Epithelial cell of proximal tubule (primary cell): ENCODE results near the gene DPP8. TPM values are rescaled to one million over a fixed set of nuclear protein-coding genes. Genes with fewer than 3 reads are reported as not detected.
A peak's percentile ranks its signal among the peaks of the same experiment; 100 is the strongest.

Experiments used
- DNase-seq: peaks from one replicate; pipeline ENCODE4 v3.0.0-alpha.2; 2011; ENCODE audit warnings: low read depth
- H3K4me3 ChIP-seq: 2 replicates; pipeline ENCODE4 v1.5.1; 2011; ENCODE audit warnings: low read depth, mild to moderate bottlenecking, low read length
- total RNA-seq: library from RNA; depleted of rRNA; stranded (reverse); fragments of >200 nt; gene quantifications from 2 replicates; pipeline ENCODE4 v1.2.3, GENCODE V29; 2015
- TF ChIP-seq, protein P1 (sequence below): conservative IDR thresholded peaks from 2 replicates; pipeline ENCODE4 v1.5.1; 2012; ENCODE audit warnings: low read depth, mild to moderate bottlenecking, low read length

The DPP8 gene
- total RNA-seq, 1 donor from 2014 or later = 25.7 TPM

- DNase-seq = no peak
- H3K4me3 ChIP-seq = no peak overlapping the region
- TF ChIP-seq, protein P1, sequence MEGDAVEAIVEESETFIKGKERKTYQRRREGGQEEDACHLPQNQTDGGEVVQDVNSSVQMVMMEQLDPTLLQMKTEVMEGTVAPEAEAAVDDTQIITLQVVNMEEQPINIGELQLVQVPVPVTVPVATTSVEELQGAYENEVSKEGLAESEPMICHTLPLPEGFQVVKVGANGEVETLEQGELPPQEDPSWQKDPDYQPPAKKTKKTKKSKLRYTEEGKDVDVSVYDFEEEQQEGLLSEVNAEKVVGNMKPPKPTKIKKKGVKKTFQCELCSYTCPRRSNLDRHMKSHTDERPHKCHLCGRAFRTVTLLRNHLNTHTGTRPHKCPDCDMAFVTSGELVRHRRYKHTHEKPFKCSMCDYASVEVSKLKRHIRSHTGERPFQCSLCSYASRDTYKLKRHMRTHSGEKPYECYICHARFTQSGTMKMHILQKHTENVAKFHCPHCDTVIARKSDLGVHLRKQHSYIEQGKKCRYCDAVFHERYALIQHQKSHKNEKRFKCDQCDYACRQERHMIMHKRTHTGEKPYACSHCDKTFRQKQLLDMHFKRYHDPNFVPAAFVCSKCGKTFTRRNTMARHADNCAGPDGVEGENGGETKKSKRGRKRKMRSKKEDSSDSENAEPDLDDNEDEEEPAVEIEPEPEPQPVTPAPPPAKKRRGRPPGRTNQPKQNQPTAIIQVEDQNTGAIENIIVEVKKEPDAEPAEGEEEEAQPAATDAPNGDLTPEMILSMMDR = no peak
These were observed 8.1 kb upstream of the DPP8 start for GRCh38 chr15:65525622-65526021.

DNA sequence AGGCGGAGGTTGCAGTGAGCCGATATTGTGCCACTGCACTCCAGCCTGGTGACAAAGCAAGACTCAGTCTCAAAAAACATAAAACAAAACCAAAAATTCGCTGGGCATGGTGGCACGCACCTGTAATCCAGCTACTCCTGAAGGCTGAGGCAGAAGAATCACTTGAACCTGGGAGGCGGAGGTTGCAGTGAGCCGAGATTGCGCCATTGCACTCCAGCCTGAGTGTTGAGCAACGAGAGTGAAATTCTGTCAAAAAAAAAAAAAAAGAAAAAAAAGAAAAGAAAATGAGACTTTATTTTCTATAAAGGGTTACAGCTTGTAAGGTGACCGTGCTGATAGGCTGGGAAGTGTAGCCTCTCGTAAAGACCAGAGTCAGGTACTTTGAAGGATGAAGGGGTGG is 6.7 kb upstream of the DPP8 start:
- no peak for DNase-seq
- no peak overlapping the region for H3K4me3 ChIP-seq
- TF ChIP-seq, protein P1 = no peak

DNA sequence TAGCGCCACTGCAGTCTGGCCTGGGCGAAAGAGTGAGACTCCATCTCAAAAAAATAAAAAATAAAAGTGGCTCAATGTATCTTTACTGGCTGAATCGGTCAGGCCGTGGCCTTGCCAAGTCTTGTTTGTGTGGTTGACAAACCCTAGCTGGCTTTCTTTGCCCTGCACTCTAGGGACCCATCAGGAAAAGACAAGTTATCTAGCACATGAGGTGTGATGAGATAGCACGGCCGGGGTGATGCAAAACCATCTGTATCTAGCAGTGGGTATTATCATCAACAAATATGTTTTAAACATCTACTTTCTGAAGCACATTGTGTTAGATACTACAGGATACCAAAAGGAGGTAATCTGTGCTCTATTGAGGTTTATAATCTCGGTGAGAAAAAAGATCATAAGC is 3.9 kb upstream of the DPP8 start:
- no peak for DNase-seq
- H3K4me3 ChIP-seq = no peak overlapping the region
- TF ChIP-seq, protein P1 = no peak

DNA sequence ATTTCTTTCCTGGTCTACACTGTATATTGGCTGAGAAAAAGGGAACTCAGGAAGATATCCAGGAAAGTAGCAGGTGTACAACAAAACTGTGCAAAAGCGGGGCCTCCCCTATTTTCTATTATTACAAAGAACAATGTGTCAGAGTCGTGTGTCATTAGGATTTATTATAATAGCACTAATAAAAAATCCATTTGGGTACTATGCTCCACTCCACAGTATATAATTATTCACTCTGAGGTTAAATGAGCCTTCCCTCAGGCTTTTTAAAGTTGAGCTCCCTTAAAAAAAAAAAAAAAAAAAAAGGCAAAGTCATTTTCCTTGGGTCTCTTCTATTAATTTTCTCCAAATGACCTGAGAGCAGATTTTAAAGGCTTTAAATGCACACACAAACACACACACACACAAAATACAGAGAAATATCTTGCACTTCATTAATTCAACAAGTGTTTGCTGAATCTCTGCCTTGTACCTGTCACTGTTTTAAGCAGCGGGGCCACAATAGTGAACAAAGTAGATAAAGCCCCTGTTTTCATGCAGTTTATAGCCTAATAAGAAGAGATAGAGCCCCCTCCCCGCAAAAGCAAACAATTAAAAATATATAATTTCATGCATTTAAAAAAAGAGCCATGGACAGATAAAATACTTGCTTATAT is 1.3 kb upstream of the DPP8 start:
- TF ChIP-seq, protein P1 = no peak
- DNase-seq = no peak
- H3K4me3 ChIP-seq = no peak overlapping the region

DNA sequence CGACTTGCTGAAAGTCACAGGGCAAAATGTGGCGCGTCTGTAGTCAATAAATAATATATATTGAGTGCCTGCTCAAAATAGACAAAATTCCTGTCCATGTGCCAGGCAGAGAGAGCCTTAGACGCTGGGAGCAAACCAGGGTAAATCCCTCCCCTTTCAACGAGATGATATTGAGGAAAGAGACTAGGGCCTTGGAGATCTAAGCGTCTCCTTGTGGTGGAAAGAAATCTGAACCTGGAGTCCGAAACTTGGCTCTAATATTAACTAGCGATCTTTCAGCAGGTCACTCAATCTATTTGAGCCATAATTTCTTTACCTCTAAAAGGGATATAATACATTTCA is 348 bp upstream of the DPP8 start:
- peak overlapping the region; percentile 92 for H3K4me3 ChIP-seq
- TF ChIP-seq, protein P1 = no peak
- peak; percentile 29 for DNase-seq

- DNase-seq = no peak
- TF ChIP-seq, protein P1 = no peak
These were observed 4.6 kb downstream of the DPP8 start for GRCh38 chr15:65512807-65513416.

DNA sequence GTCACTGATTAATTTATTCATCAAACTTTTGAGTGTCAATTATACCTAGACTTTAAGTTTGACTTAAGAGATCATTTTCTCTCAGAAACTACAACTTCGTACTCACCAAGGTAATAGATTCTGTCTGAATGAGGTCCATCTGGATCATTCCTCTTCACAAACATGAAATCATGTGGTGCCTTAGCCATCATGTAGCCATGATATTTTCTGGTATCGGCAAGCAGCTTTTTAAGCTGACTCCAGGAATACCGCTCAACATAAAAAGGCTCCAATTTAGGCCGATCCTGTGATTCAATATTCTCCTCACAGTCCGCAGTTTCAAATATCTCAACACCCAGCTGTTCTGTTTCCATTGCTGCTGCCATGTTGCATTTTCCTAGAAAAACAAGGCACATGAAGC is 5.3 kb downstream of the DPP8 start:
- TF ChIP-seq, protein P1 = no peak
- no peak for DNase-seq

More at GRCh38 chr15:65512807-65513416, 4.6 kb downstream of the DPP8 start:
- no peak overlapping the region for H3K4me3 ChIP-seq

More for the DNA sequence above, 5.3 kb downstream of the DPP8 start:
- H3K4me3 ChIP-seq = no peak overlapping the region
